HCT116 (cell line): ENCODE measurements around the gene TFB1M. TPM values are rescaled to one million over a fixed set of nuclear protein-coding genes. Genes with fewer than 3 reads are reported as not detected.

Experiments used
- ATAC-seq: fragments of 200-7000 bp; cut with Tn5 transposase; 2 replicates; pipeline ENCODE4 v1.9.1; 2020; ENCODE audit warnings: mild to moderate bottlenecking, moderate library complexity
- BruUV-seq: library from RNA; stranded (reverse); fragments of 400-500 nt; replicated peaks from 2 replicates; lab custom pipeline; 2021; lab: Mats Ljungman, UMichigan
- CTCF ChIA-PET: fragments of 300-600 bp; sonication (Branson Sonifier 250); formaldehyde crosslinking; loops from one replicate; lab custom pipeline; 2021; ENCODE audit warnings: antibody characterized with exemption; lab: Charles Lee
- POLR2A ChIA-PET: fragments of 300-600, 350-600 bp; sonication (Branson Sonifier 250); formaldehyde crosslinking; loops from one replicate; lab custom pipeline; 2021; ENCODE audit warnings: antibody characterized with exemption; lab: Charles Lee
- RAD21 ChIA-PET, 2 experiments: fragments of 300-600 bp; sonication (Branson Sonifier 250); formaldehyde crosslinking; loops; one replicate each; lab custom pipeline; 2023; ENCODE audit warnings: low total read pairs in 2 of 2; ENCODE audit not compliant: uncharacterized antibody in 2 of 2, unreplicated experiment in 2 of 2, low non-redundant PET in 1 of 2; lab: Charles Lee
- DNase-seq: peaks from one replicate; pipeline ENCODE4 v3.0.0-alpha.2; 2010; ENCODE audit warnings: low read depth, low spot score
- H2AFZ ChIP-seq: fragments of 200-600 bp; shearing (Covaris generic), sonication (generic); 2 replicates; pipeline ENCODE4 v1.6.1; 2017; ENCODE audit warnings: low read depth, mixed run types, mixed read lengths, antibody characterized with exemption, low read length; ENCODE audit not compliant: poor library complexity, severe bottlenecking
- H3K27ac ChIP-seq: 2 replicates; pipeline ENCODE4 v1.5.1; 2012; ENCODE audit warnings: low read depth, low read length
- H3K27me3 ChIP-seq: fragments of 200-600 bp; sonication (generic); 2 replicates; pipeline ENCODE4 v1.6.1; 2016; ENCODE audit warnings: mixed run types, low read length, mixed read lengths; ENCODE audit not compliant: insufficient read depth
- H3K36me3 ChIP-seq, 2 experiments: fragments of 200-500 bp in 1 of 2; fragments of 200-600 bp in 1 of 2; sonication (Bioruptor generic) in 1 of 2; sonication (generic) in 1 of 2; 2 replicates each; pipeline versions ENCODE4 v1.5.1 to v1.6.1; 2014 to 2016; ENCODE audit warnings: low read length in 2 of 2, inconsistent platforms in 1 of 2, mixed read lengths in 1 of 2, mixed run types in 1 of 2; ENCODE audit not compliant: insufficient read depth in 2 of 2, control insufficient read depth in 1 of 2
- H3K4me1 ChIP-seq, 2 experiments: fragments of 200-600 bp in 1 of 2; sonication (generic) in 1 of 2; 2 replicates each; pipeline versions ENCODE4 v1.5.1 to v1.6.1; 2012 to 2017; ENCODE audit warnings: low read length in 2 of 2, inconsistent platforms in 1 of 2, mild to moderate bottlenecking in 1 of 2, mixed read lengths in 1 of 2, mixed run types in 1 of 2, moderate library complexity in 1 of 2; ENCODE audit not compliant: insufficient read depth in 2 of 2, control insufficient read depth in 1 of 2
- H3K4me2 ChIP-seq: fragments of 200-600 bp; sonication (generic); 2 replicates; pipeline ENCODE4 v1.6.1; 2017; ENCODE audit warnings: mixed run types, low read length, mixed read lengths
- H3K4me3 ChIP-seq, 2 experiments: fragments of 200-600 bp in 1 of 2; sonication (generic) in 1 of 2; replicated peaks in 1 of 2; 2 replicates each; pipeline ENCODE4 v1.5.1; 2011 to 2016; ENCODE audit warnings: low read length in 2 of 2, control low read depth in 1 of 2, low read depth in 1 of 2, mild to moderate bottlenecking in 1 of 2, mixed read lengths in 1 of 2, mixed run types in 1 of 2
- H3K79me2 ChIP-seq: fragments of 200-600 bp; sonication (generic); 2 replicates; pipeline ENCODE4 v1.6.1; 2017; ENCODE audit warnings: mild to moderate bottlenecking, mixed run types, low read length, moderate library complexity, mixed read lengths; ENCODE audit not compliant: insufficient read depth
- H3K9ac ChIP-seq: fragments of 200-600 bp; sonication (generic); 2 replicates; pipeline ENCODE4 v1.6.1; 2016; ENCODE audit warnings: low read length, mixed read lengths
- H3K9me2 ChIP-seq: fragments of 200-600 bp; sonication (generic), shearing (Covaris generic); 2 replicates; pipeline ENCODE4 v1.6.1; 2017; ENCODE audit warnings: mixed run types, mild to moderate bottlenecking, moderate library complexity; ENCODE audit not compliant: insufficient read depth
- H3K9me3 ChIP-seq, 2 experiments: fragments of 200-500 bp in 1 of 2; fragments of 200-600 bp in 1 of 2; sonication (Bioruptor generic) in 1 of 2; sonication (generic) in 1 of 2; 2 replicates each; pipeline ENCODE4 v1.6.1; 2014 to 2017; ENCODE audit warnings: low read length in 2 of 2, mixed read lengths in 2 of 2, inconsistent platforms in 1 of 2, low read depth in 1 of 2, mild to moderate bottlenecking in 1 of 2, mixed run types in 1 of 2, moderate library complexity in 1 of 2; ENCODE audit not compliant: control insufficient read depth in 1 of 2, insufficient read depth in 1 of 2
- H4K20me1 ChIP-seq: fragments of 200-600 bp; sonication (generic), shearing (Covaris generic); 2 replicates; pipeline ENCODE4 v1.6.1; 2017; ENCODE audit warnings: mixed run types, mild to moderate bottlenecking, moderate library complexity; ENCODE audit not compliant: insufficient read depth
- CBX3 ChIP-seq: IDR thresholded peaks from 2 replicates; pipeline ENCODE4 v1.6.1; 2012; ENCODE audit warnings: low read depth
- EZH2 ChIP-seq: fragments of 200-600 bp; sonication (generic); IDR thresholded peaks from 2 replicates; pipeline ENCODE4 v1.6.1; 2017; ENCODE audit warnings: antibody characterized with exemption, mixed run types
- JUND ChIP-seq: IDR thresholded peaks from 2 replicates; pipeline ENCODE4 v1.6.1; 2012
- POLR2A ChIP-seq: IDR thresholded peaks from 2 replicates; pipeline ENCODE4 v1.7.0; 2011; ENCODE audit warnings: borderline replicate concordance; ENCODE audit not compliant: insufficient read depth, insufficient read length; ENCODE audit errors: extremely low read depth
- SIN3A ChIP-seq: IDR thresholded peaks from 2 replicates; pipeline ENCODE4 v1.6.1; 2012; ENCODE audit warnings: low read depth
- YY1 ChIP-seq: IDR thresholded peaks from 2 replicates; pipeline ENCODE4 v1.6.1; 2011; ENCODE audit warnings: low read length, low read depth, moderate library complexity, mild to moderate bottlenecking; ENCODE audit not compliant: insufficient replicate concordance; ENCODE audit errors: extremely low read depth
- ZFX ChIP-seq: fragments of 450-650 bp; IDR thresholded peaks from 2 replicates; pipeline ENCODE4 v1.6.1; 2017
- intact Hi-C: fragments of 100-400 bp; cut with micrococcal nuclease; formaldehyde crosslinking; loops from 2 replicates; pipeline ENCODE4 v1.10.0; 2022
- total RNA-seq: library from RNA; stranded (reverse); gene quantifications from one replicate; pipeline ENCODE4 v1.2.1, GENCODE V29; 2021; ENCODE audit not compliant: unreplicated experiment
- TF ChIP-seq, protein P1 (sequence below), 3 experiments: fragments of 200-600 bp in 1 of 3; sonication (generic) in 1 of 3; IDR thresholded peaks in 2 of 3; conservative IDR thresholded peaks in 1 of 3; 2 replicates each; pipeline ENCODE4 v1.5.1; 2012 to 2017; ENCODE audit warnings: low read depth in 2 of 3, low read length in 2 of 3, antibody characterized with exemption in 1 of 3, borderline replicate concordance in 1 of 3, control low read depth in 1 of 3, mild to moderate bottlenecking in 1 of 3, mixed read lengths in 1 of 3, mixed run types in 1 of 3, moderate library complexity in 1 of 3; ENCODE audit not compliant: insufficient read depth in 1 of 3
- TF ChIP-seq, protein P2 (sequence below): IDR thresholded peaks from 2 replicates; pipeline ENCODE4 v1.6.1; 2012
- TF ChIP-seq, protein P3 (sequence below): IDR thresholded peaks from 2 replicates; pipeline ENCODE4 v1.6.1; 2011; ENCODE audit warnings: mild to moderate bottlenecking, low read length, moderate library complexity; ENCODE audit not compliant: insufficient replicate concordance; ENCODE audit errors: extremely low read depth

Gene TFB1M
- total RNA-seq, 1 experiment from 2014 or later, result 43.8 TPM

DNA sequence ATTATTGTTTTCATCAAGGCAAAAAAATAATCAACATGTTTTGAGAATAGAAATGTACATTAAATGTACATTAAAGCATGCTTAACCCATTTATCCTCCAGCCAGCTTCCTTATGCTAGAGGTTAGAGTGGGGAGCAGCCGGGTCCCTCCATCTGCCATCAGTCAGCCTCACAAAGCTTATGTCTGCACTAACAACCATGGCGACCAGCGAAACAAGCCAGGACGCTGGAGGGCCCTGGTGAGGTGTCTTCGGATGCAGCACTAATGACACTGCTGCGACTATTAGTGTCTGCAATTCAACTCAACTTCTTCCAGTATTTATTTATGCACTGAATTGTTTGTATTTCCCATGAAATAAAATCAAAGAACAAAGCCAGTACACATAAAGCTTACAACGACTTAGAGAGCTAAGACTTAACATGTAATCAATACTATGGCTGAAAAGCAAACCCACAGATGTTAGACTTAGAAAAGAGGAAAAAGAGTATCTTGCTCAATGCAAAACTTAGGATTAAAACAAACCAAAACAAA is 43.7 kb downstream of the TFB1M start:
- POLR2A ChIA-PET, result no interaction called here
- ATAC-seq, result no peak

More for the DNA sequence above, 43.7 kb downstream of the TFB1M start:
- H3K79me2 ChIP-seq, result no peaks in the 10 kb centered on the region; the same call in 1 of the 2 replicates
- no peak overlapping the region for H3K4me2 ChIP-seq
- H4K20me1 ChIP-seq, result no peaks in the 10 kb centered on the region
- no peak for DNase-seq
- no peak overlapping the region for H3K27ac ChIP-seq
- no peaks in the 10 kb centered on the region for H3K9me3 ChIP-seq
- intact Hi-C loops, result no loop called here
- H3K4me1 ChIP-seq, result peaks cover 5 to 16% of the 10 kb centered on the region in 2 experiments
- CTCF ChIA-PET, result no interaction called here
- H2AFZ ChIP-seq, result no peak overlapping the region
- no peaks in the 10 kb centered on the region for H3K27me3 ChIP-seq
- no peak overlapping the region for H3K9ac ChIP-seq
- TF ChIP-seq YY1, result no peak
- TF ChIP-seq, protein P1, sequence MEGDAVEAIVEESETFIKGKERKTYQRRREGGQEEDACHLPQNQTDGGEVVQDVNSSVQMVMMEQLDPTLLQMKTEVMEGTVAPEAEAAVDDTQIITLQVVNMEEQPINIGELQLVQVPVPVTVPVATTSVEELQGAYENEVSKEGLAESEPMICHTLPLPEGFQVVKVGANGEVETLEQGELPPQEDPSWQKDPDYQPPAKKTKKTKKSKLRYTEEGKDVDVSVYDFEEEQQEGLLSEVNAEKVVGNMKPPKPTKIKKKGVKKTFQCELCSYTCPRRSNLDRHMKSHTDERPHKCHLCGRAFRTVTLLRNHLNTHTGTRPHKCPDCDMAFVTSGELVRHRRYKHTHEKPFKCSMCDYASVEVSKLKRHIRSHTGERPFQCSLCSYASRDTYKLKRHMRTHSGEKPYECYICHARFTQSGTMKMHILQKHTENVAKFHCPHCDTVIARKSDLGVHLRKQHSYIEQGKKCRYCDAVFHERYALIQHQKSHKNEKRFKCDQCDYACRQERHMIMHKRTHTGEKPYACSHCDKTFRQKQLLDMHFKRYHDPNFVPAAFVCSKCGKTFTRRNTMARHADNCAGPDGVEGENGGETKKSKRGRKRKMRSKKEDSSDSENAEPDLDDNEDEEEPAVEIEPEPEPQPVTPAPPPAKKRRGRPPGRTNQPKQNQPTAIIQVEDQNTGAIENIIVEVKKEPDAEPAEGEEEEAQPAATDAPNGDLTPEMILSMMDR (IDR thresholded peaks at IDR 0.05 in 2 of 3, conservative IDR thresholded peaks at IDR 0.05 in 1 of 3; ENCODE audit: borderline replicate concordance in 1 of 3, insufficient read depth in 1 of 3, low read depth in 2 of 3, low read length in 2 of 3), result no peak
- TF ChIP-seq, protein P2, sequence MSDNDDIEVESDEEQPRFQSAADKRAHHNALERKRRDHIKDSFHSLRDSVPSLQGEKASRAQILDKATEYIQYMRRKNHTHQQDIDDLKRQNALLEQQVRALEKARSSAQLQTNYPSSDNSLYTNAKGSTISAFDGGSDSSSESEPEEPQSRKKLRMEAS, result no peak
- TF ChIP-seq ZFX, result no peak
- no peak for TF ChIP-seq EZH2
- no peak for TF ChIP-seq JUND
- TF ChIP-seq CBX3, result no peak
- TF ChIP-seq POLR2A, result no peak
- TF ChIP-seq SIN3A, result no peak
- TF ChIP-seq, protein P3, sequence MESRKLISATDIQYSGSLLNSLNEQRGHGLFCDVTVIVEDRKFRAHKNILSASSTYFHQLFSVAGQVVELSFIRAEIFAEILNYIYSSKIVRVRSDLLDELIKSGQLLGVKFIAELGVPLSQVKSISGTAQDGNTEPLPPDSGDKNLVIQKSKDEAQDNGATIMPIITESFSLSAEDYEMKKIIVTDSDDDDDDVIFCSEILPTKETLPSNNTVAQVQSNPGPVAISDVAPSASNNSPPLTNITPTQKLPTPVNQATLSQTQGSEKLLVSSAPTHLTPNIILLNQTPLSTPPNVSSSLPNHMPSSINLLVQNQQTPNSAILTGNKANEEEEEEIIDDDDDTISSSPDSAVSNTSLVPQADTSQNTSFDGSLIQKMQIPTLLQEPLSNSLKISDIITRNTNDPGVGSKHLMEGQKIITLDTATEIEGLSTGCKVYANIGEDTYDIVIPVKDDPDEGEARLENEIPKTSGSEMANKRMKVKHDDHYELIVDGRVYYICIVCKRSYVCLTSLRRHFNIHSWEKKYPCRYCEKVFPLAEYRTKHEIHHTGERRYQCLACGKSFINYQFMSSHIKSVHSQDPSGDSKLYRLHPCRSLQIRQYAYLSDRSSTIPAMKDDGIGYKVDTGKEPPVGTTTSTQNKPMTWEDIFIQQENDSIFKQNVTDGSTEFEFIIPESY, result no peak
- BruUV-seq, result no TSS peak
- H3K36me3 ChIP-seq, result no peaks in the 10 kb centered on the region
- RAD21 ChIA-PET, result interaction anchor here in 1 of 2 experiments (0.6 kb wide), 1 partner anchor 1084 kb away, joined by 3 read pairs; no protein-coding TSS in a partner anchor
- H3K4me3 ChIP-seq, result no peak overlapping the region
- no peaks in the 10 kb centered on the region for H3K9me2 ChIP-seq
